HG03060 (cell line): ENCODE data around the gene DTX2.
"Not testable (repeated sequence)": the region's sequence is repeated elsewhere in the genome, so short reads cannot be mapped to it uniquely, and the experiment has no call there.

ENCODE experiments used
- ATAC-seq: cut with Tn5 transposase; IDR thresholded peaks from one replicate; pipeline ENCODE4 v1.9.1; 2021; ENCODE audit warnings: low read depth, moderate number of reproducible peaks; ENCODE audit not compliant: unreplicated experiment

DTX2 gene

DNA sequence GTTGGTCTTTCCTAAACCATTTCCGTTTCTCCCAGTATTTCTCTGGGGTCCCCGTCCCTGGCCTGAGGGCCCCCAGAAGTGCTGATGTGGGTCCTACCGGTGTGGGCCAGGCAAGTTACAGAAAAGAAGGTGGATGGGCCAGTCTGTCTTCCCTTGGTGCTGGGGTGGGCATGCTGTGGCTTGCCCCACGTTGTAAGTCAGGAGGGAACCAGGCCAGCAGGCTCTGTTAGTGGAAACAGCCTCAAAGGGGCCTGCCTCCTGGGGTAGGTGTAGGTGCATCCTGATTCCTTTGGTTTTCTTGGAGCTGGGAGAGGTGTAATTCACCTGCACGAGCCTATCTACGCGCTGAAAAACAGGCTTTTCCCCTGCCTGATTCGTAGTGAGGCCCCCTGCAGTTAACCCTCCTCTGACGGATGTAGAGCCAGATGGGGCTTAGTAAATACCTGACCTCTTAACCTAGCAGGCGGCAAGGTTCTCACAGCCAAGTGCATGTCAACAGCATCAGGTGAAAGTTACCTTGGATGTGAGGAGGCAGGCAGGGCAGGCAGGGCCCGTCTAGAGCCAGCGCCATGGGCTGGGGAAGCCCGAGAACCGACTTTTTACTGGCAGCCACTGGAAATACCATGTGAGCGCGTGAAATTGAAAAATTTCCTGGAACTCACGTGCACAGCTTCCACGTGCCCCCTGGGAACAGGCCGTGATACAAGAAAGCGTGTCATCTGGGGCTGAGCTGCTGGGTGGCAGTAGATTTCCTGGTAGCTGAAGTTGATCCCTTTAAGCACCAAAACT is 24.5 kb downstream of the DTX2 start:
- not testable (repeated sequence) for ATAC-seq

- ATAC-seq: peak; percentile 98
These were observed 25.1 kb downstream of the DTX2 start for GRCh38 chr7:76486618-76487017.

DNA sequence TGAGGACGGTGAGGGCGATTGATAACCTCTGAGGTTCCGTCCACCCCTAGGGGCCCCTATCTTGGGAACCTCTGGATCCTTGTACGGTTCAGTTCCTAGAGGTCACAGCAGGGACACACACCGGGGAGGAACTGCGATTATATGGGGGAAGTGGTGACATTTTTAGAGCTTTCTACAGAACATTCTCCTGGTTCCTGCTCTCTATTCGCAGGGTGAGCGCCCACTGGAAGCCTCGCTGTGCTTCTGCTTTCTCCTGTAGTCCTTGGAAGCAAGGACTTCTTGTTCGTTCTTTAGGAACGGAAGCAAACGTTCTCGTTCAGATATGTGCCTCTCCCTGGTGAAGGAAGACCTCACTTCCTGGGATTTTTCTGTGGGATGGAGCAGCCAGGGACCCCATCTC is 26.5 kb downstream of the DTX2 start:
- ATAC-seq: not testable (repeated sequence)

- not testable (repeated sequence) for ATAC-seq
These were observed 30.6 kb downstream of the DTX2 start for GRCh38 chr7:76492139-76492538.

DNA sequence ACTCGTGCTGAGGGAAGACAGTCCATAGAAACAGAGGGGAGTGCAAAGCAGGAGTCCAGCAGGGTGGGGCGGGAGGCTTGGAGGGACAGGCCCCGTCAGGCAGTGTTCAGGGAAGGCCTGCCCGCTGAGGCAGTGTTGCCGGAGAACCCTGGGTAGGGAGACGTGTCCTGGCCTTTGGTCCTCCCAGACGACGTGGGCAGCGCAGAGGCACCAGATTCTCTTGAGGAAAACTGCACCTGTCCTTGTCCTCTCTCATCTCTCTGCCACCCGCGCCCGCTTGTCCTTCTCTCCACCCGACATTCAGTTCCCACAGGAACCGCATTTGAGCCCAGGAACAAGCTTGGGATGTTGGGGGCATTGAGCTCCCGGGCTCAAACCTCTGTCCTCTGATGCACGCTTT is 34.2 kb downstream of the DTX2 start:
- ATAC-seq: not testable (repeated sequence)

DNA sequence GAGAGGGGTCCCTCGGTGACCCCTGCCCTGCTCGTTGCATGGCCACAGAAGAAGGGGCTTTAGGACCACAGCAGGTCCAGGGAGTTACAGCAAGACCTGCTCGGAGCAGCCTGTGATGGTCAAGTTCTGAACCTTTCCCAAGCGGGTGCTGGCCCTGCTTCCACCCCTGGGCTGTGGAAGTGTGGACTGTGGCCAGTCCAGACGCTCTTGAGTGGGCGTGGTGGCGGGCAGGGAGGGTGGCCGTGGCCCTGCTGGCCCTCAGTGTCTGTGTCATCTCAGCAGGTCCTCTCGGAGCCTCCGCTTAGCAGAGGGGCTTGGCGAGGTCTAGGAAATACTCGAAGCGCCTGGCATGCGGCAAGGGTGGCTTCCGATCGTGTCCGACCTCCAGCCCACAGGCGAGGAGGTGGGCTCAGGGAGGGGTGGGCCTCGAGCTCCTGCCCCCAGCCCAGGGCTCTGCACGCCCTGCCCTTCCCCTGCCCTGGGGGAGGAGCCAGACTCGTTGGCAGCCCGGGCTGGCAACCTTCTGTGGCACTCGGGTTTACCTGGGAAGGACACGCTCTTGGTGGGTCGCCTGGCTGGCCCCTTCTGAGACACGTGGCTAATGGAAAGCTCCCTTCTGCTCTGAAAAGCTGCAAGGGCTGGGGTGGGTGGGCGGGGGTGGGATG is 36.5 kb downstream of the DTX2 start:
- not testable (repeated sequence) for ATAC-seq

DNA sequence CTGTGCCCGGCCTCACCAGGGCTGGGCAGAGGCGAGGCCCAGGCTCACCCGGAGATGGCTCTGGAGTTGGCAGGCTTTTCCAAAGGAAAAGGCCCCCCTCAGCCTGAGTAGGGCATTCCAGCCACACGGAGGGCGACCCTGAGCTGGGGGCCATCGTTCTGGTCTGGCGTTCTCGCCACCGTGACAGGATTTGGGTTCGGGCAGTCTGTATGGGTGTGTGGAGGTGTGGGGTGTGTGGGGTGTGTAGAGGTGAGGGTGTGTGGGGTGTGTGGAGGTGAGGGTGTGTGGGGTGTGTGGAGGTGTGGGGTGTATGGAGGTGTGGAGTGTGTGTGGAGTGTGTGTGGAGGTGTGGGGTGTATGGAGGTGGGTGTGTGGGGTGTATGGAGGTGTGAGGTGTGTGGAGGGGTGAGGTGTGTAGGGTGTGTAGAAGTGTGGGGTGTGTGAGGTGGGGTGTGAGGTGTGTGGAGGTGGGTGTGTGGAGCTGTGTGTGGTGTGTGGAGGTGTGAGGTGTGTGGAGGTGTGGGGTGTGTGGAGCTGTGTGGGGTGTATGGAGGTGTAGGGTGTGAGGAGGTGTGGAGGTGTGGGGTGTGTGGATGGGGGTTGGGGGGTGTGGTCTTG is 37.2 kb downstream of the DTX2 start:
- ATAC-seq: not testable (repeated sequence)

- ATAC-seq: not testable (repeated sequence)
These were observed 37.9 kb downstream of the DTX2 start for GRCh38 chr7:76499201-76499923.

- not testable (repeated sequence) for ATAC-seq
These were observed 38.4 kb downstream of the DTX2 start for GRCh38 chr7:76499924-76500241.

DNA sequence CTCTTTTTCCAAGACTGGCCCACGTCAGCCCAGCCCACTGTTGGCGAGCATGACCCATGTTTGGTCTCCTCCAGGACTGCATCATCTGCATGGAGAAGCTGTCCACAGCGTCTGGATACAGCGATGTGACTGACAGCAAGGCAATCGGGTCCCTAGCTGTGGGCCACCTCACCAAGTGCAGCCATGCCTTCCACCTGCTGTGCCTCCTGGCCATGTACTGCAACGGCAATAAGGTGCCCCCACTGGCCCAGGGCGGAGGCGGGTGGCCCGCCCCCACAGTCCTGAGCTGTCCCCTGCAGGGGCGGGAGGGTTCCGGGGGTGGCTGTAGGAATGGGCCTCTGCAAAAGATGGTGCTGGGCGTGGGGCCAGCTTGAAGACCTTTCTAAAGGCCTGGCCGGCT is 40.7 kb downstream of the DTX2 start:
- ATAC-seq: not testable (repeated sequence)

DNA sequence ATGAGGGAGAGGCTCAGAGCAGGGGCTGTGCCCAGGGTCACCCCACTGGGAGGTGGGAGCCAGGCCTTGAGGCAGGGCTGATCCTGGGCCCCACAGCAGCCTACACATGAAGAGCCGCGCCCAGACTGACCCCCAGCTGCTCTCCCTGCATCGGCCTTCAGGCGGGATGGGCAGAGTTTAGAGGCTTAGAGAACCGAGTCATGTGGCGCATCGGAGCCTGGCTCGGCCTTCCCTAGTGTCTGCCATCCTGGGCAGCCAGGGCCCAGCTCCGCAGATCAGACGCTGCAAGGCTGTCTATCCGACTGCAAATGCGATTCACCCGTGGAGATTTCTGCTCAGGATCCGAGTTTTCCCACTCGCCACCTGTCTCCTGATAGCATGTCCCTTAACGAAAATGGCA is 41.3 kb downstream of the DTX2 start:
- ATAC-seq: not testable (repeated sequence)

- not testable (repeated sequence) for ATAC-seq
These were observed 41.7 kb downstream of the DTX2 start for GRCh38 chr7:76503244-76503643.

DNA sequence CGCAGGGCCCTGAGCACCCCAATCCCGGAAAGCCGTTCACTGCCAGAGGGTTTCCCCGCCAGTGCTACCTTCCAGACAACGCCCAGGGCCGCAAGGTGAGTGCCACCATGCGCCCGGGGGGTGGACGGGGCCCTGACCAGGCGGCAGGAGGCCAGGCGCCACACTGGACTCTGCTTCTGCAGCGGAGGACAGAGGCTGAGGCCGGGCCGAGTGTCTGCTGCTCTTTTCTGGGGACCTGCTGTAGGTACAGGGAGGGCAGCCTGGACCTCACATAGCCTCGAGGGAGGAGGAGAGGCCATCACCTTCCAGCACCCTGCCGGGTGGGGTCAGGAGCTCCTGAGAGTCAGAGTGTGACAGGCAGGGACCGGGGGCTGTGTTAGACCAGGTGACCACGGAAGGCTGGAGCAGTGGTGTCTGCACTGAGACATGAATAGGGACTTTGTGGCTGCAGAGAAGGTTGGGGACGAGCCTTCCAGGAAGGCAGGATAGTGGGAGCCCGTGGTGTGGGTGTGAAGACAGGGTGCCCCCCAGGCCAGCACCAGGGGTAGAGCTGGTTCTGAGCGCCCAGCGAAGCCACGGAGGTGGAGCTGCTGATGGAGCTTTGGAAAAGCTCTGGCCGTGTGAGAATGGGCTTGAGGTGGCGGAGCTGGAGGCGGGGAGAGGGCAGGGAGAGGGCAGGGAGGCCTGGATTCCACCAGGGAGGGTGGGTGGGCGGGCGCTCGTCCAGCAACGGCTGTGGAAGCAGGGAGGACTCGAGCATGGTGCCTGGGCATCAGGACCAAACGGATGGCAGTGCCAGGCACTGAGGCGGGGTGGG is 43.0 kb downstream of the DTX2 start:
- ATAC-seq: not testable (repeated sequence)

- ATAC-seq: no peak
These were observed 43.9 kb downstream of the DTX2 start for GRCh38 chr7:76505168-76506080.

GRCh38 chr7:76506081-76506440 is 44.6 kb downstream of the DTX2 start:
- no peak for ATAC-seq

- not testable (repeated sequence) for ATAC-seq
These were observed 45.1 kb downstream of the DTX2 start for GRCh38 chr7:76506643-76507042.

GRCh38 chr7:76507723-76508406 is 46.4 kb downstream of the DTX2 start:
- ATAC-seq: no peak
